ENCODE measurements around the gene RFLNA.

Gene RFLNA

GRCh38 chr12:124338876-124339603, 44.1 kb downstream of the RFLNA start:
- DNase-seq = no peak

GRCh38 chr12:124340080-124340900, 45.4 kb downstream of the RFLNA start:
- no peak for DNase-seq

- no peak for DNase-seq
Measured at GRCh38 chr12:124341645-124342069, 46.8 kb downstream of the RFLNA start.

- DNase-seq = no peak
Measured at GRCh38 chr12:124344022-124344421, 49.1 kb downstream of the RFLNA start.

- DNase-seq = no peak
Measured at GRCh38 chr12:124344526-124344925, 49.6 kb downstream of the RFLNA start.

GRCh38 chr12:124345795-124346194, 50.9 kb downstream of the RFLNA start:
- DNase-seq = no peak

- DNase-seq = no peak
Measured at GRCh38 chr12:124346425-124347168, 51.7 kb downstream of the RFLNA start.

GRCh38 chr12:124347335-124347734, 52.4 kb downstream of the RFLNA start:
- no peak for DNase-seq

GRCh38 chr12:124347805-124348658, 53.1 kb downstream of the RFLNA start:
- DNase-seq = no peak

GRCh38 chr12:124348659-124349380, 53.9 kb downstream of the RFLNA start:
- no peak for DNase-seq

GRCh38 chr12:124350491-124350890, 55.6 kb downstream of the RFLNA start:
- no peak for DNase-seq

GRCh38 chr12:124351422-124351821, 56.5 kb downstream of the RFLNA start:
- no peak for DNase-seq

- no peak for DNase-seq
Measured at GRCh38 chr12:124352257-124352656, 57.4 kb downstream of the RFLNA start.

- no peak for DNase-seq
Measured at GRCh38 chr12:124352839-124353238, 57.9 kb downstream of the RFLNA start.

- no peak for DNase-seq
Measured at GRCh38 chr12:124354400-124354799, 59.5 kb downstream of the RFLNA start.

GRCh38 chr12:124356221-124356620, 61.3 kb downstream of the RFLNA start:
- DNase-seq = no peak

- DNase-seq = no peak
Measured at GRCh38 chr12:124357616-124358015, 62.7 kb downstream of the RFLNA start.

GRCh38 chr12:124358572-124358971, 63.7 kb downstream of the RFLNA start:
- DNase-seq = no peak

GRCh38 chr12:124359671-124360581, 65.0 kb downstream of the RFLNA start:
- DNase-seq = no peak

GRCh38 chr12:124361074-124361970, 66.4 kb downstream of the RFLNA start:
- DNase-seq = no peak

All from NCI-H1417 treated with DMSO at 0.1 percent for 48 hours (cell line).